SU-DHL-6 (cell line): ENCODE results near the gene AGPAT3.

ENCODE experiments used
- CTCF ChIP-seq: fragments of 200-600 bp; sonication (generic); IDR thresholded peaks from one replicate; pipeline ENCODE4 v1.5.1; 2017; ENCODE audit warnings: antibody characterized with exemption, mild to moderate bottlenecking, low read length, moderate library complexity; ENCODE audit not compliant: insufficient read depth, poor library complexity, severe bottlenecking
- EZH2phosphoT487 ChIP-seq: fragments of 200-600 bp; sonication (generic), shearing (Covaris generic); conservative IDR thresholded peaks from 2 replicates; pipeline ENCODE4 v1.6.1; 2018; ENCODE audit warnings: mild to moderate bottlenecking, antibody characterized with exemption, low read length, moderate library complexity, mixed read lengths

GRCh38 chr21:43974791-43975468, 109.9 kb downstream of the AGPAT3 start:
- TF ChIP-seq CTCF (no peak), EZH2phosphoT487 (no peak)
